Measurements from ENCODE around the gene CDK6.

CDK6 gene

DNA sequence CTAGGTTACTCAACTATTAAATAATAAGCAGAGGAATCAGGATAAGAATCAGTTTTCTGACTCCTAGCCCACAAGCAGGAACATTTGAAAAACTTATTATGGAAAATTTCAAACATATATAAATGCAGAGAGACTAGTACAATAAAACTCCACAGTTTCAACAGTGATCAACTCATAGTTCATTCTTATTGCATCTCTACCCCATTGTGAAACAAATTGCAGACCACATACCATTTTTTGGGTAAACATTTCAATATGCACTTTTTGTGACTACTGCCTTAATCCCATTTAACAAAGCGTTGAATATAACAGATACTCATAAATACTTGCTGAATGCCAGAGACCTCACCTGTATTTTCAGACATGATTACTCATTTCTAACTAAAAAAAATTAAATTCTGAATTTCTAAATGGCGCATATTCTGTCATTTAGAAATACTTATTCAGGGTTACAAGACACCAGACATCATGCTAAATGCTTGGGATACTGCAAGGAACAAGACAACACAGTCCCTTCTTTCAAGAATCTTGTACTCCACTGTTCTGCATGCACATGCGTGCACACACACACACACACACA is 11.4 kb downstream of the CDK6 start:
- no peak for DNase-seq

DNA sequence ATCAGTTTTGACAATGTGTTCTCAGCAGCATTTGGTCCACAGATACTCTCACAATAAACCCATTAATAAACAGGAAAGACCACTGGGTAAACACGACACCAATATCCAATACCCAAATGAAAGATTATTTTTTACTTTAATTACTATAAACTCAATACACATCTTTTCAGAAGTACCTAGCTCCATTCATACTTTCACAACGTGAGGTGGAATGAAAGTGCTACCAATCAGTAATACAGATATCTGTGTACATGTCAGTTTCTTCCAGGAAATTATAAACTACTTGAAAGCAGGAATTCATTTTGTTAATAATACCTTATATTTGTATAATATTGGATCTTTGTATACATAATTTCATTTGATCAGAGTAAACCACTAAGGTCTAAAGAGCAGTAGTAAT is 11.9 kb downstream of the CDK6 start:
- DNase-seq: no peak

DNA sequence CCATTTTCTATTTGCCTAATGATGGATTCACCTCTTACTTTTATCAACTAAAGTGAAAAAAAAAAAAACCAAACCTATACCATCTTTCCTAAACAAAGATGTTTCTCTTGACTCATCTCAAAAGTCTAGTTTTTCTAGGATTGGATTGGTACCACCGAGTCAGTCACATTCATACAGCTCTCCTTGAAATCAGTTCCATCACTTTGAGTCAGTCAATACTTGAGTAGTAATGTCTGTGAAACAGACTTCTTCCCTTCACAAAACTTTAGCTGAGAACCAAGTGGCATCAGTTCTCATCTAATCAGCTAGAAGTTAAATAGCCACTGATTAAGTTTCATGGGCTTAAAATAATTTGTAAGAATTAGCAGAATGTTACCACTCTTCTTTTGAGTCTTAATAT is 13.3 kb downstream of the CDK6 start:
- DNase-seq: no peak

DNA sequence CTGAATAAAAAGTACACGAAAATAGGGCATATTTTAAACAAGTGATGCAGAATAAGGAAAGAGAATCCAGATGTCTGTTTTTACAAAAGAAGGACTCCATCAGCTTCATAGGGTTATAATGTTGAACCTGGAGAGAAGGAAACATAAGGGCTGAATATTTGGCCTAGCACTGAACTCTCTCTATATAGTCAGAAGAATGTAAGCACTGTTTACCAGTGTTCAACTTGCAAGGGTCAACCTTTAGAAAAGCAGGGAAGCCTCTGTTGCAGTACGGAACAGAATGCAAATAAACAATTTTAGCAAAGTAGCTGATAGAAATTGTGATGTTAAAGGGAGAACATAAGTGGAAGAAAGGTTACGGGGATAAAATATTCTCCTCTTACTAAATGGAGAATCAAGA is 16.2 kb downstream of the CDK6 start:
- DNase-seq: no peak

DNA sequence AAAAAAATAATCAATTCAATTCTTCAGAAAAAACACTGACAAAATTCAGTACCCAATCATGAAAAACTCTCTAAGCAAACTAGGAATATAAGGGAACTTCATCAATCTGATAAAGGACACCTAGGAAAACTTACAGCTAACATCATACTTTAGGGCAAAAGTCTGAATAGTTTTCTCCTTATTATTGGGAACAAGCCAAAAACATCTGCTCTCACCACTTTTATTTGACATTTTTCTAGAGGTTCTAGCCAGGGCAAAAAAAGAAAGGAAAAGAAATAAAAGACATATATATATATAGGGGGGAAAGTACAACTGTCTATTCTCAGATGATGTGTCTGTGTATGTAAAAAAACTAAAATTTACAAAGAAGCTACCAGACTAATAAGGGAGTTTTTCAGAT is 19.0 kb downstream of the CDK6 start:
- DNase-seq: no peak

DNA sequence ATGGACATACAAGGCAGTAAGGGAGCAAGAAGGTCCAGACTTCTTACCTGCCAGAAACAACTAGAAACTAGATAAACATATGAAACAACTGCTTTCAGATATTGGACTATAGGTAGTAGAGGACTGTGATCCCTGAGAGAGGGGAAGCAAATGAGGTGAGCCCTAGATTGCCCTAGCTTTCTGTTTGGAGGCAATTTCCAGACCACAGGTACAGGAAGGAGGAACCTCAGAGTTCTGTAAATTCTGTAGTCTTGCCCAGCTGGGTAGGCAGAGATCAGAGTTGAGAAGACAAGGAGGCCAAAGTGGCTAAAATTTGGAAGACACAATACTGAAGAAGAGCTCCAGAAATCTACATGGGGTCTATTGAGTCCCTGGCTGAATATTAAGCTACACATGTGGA is 21.0 kb downstream of the CDK6 start:
- DNase-seq: no peak

DNA sequence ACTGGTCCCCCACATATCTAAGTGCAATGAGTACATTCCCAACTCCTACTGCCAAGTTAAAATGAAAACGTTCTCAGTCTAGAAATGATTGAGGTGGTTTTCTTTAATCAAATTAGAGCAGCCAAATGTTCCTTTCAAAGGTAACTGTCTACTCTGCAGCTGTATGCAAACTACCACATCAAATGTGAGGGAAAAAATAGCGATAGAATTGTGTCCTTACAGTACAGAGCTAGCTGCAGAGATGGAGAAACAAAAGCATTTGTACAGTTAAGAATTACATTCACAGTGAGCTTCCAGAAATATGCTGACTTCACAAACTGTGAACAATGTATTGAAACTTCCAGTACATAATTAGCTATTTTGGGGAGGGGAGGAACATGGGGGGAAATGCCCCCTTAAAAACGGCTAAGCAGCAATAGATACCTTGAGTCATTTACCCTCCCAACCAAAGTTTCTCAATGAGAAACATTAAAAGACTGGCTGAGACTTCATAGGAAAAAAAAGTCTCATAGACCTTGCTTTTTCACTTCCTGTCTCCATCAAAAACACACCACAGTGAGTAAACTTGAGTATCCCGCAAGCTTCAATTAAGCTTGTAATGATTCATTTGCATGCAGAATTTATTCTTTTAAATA is 22.9 kb downstream of the CDK6 start:
- no peak for DNase-seq

GRCh38 chr7:92811158-92811557 is 25.2 kb downstream of the CDK6 start:
- DNase-seq: no peak

DNA sequence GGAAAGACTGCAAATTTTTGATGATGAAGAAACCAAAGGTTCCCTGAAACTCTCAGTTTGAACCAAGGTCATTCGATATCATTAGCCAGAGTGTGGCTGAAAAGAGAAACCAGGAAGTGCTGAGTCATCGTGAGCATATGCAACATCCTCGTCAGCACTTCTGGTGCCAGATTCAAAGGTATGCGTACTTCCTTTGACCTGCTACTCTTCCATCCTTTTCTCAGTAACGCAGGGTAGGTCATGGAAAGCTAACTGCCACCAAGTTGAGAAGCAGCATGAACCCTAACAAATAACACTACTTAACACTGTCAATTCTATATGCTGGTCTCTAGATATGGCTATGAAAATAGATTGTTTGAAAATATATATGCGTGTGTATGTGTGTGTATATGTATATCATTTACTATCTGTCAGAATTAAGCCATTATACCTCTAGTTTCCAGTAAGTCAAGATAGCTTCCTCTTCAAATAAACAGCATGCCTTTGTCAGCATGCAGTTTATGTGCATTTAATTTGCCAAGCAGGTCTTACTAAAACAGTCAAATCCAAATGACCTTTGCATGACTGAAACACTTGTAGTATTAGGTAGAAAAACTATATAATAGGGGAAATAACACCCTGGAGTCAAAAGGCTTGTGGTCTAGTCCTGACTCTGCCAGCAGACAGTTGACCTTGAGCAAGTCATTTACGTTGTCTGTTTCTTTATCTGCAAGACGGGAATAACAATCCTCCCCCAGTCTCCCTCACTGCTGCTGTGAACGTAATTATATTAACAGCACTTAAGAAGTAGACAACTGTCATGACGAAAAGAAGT is 26.4 kb downstream of the CDK6 start:
- peak; percentile 40 for DNase-seq

DNA sequence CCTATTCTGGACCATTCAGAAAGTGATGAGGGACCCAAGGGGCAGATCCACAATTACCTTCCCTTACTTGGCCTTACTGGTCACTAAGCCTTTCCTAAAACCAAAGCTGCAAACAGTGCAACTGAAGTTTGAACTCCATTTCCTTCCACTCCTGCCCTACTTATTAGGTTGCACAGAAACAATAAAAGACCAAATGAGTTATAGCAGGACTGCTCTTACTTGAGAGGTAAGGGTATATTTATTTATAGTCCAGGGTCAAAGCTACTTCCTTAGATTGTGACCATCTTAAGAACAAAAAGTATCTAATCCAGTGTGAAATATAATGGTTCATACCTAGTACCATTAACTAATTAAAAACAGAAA is 27.0 kb downstream of the CDK6 start:
- no peak for DNase-seq

DNA sequence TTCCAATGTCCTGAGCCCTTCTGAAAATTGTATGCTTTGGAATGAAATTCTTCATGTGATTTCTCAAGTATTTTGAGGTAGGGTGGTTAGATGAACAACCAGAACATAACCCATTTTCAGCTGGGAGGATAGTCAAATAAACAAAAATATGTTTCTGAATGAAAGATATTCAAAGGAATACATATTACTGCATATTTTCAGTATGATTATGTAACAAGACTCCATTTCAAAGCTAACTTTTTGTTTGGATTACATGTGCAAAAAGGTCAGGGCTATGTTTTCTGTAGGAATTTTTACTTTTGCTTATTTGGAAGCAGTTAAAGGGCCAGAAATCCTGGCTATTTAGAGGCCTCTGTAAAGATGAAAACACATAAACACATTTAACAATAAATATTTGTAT is 27.7 kb downstream of the CDK6 start:
- DNase-seq: no peak

- DNase-seq: no peak
Measured at GRCh38 chr7:92808006-92808405, 28.4 kb downstream of the CDK6 start.

DNA sequence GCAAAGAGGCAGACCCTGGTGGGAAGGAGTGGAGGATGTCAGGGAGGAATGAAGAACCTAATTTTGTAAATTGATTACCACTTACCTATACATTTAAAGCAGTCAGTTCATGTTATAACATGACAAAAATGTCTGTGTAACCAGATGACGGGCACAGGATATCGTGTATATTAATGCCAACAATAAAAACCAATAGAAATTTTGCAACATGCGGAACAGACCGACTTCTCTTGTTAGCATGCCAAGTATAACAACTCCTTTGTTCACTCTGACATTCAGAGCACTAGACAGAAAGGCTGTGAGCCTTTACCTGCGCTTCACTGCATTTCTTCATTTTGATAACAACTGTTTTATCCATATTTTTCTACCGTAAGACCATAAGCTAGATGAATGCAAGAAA is 29.9 kb downstream of the CDK6 start:
- DNase-seq: no peak

DNA sequence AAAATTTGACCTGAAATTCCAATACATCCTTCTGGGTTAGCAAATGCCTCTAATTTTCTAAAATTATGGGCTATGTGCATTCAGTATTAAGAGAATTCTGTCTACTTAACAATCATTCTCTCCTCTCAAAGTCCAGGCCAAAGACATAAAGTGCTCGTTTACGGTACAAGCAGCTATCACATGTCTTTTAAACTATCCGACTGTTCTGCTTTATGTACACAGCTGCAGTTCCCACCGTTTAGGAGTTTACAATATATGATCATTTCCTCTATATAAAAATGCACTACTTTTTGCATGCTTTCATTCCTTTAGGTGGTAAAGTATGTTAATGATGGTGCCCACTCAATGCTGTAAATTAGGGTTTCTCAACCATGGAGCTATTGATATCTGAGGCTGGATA is 34.0 kb downstream of the CDK6 start:
- DNase-seq: no peak

DNA sequence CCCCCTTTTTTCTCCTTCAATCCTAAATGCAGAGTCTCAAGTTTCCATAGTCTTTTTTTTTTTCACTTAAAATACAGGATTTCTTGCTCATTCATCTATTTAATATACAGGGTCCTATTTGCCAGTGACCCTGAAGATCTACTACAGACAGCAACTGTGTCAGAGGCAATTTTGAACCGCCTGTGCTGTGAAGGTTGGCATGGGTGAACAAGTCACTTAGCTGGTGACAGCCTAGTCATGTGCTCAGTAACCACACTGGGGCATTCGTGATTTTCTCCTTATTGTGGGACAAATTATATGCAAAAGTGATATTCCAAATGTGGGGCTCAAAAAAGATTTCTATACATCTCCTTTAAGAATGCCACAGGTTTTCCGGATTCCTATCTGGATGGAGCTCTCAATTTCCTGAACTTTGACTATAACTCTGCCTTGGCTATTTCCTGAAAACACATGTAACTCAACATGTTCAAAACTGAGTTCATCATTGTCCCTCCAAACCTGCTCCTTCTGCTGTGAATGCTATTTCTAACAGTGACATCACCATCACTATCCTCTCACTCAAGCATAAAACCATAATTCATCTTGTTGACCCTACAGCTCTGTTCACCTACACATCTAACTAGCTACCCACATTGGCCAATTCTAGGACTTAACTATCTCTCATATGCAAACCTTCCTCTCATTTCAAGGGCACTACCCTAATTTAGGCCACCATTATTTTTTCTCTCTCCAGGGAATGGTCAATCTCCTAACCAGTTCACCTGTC is 36.7 kb downstream of the CDK6 start:
- DNase-seq: no peak

GRCh38 chr7:92798517-92799249 is 37.7 kb downstream of the CDK6 start:
- DNase-seq: no peak

- DNase-seq: no peak
Measured at GRCh38 chr7:92797693-92798092, 38.7 kb downstream of the CDK6 start.

- no peak for DNase-seq
Measured at GRCh38 chr7:92797284-92797683, 39.1 kb downstream of the CDK6 start.

- DNase-seq: no peak
Measured at GRCh38 chr7:92794831-92795230, 41.5 kb downstream of the CDK6 start.

- DNase-seq: no peak
Measured at GRCh38 chr7:92794391-92794790, 42.0 kb downstream of the CDK6 start.

GRCh38 chr7:92793656-92794205 is 42.6 kb downstream of the CDK6 start:
- no peak for DNase-seq

- DNase-seq: no peak
Measured at GRCh38 chr7:92790992-92791391, 45.4 kb downstream of the CDK6 start.

All from KG1 (cell line).